Neural cell (in vitro differentiated cells): ENCODE measurements around the gene METTL2B. TPM values are rescaled to one million over a fixed set of nuclear protein-coding genes. Genes with fewer than 3 reads are reported as not detected.

ENCODE experiments used
- H2AFZ ChIP-seq: fragments of 200-600, 300-800 bp; sonication (generic), shearing (Covaris generic); 2 replicates; pipeline ENCODE4 v1.6.0; 2014; ENCODE audit warnings: low read depth, mild to moderate bottlenecking, antibody characterized with exemption, low read length, moderate library complexity
- H3F3A ChIP-seq: fragments of 200-600 bp; shearing (Covaris generic); 2 replicates; pipeline ENCODE4 v1.6.1; 2016; ENCODE audit warnings: mild to moderate bottlenecking, moderate library complexity, mixed read lengths, antibody characterized with exemption, low read length; ENCODE audit not compliant: insufficient read depth, poor library complexity, severe bottlenecking
- H3K27ac ChIP-seq: fragments of 200-600, 300-800 bp; sonication (generic), shearing (Covaris generic); 2 replicates; pipeline ENCODE4 v1.5.1; 2014; ENCODE audit warnings: mild to moderate bottlenecking, low read length, moderate library complexity
- H3K27me3 ChIP-seq: fragments of 300-800, 200-600 bp; sonication (generic), shearing (Covaris generic); 2 replicates; pipeline ENCODE4 v1.6.0; 2014; ENCODE audit warnings: mild to moderate bottlenecking, low read depth, low read length, moderate library complexity; ENCODE audit not compliant: insufficient read depth
- H3K36me3 ChIP-seq: fragments of 300-800, 200-600 bp; sonication (generic), shearing (Covaris generic); 2 replicates; pipeline ENCODE4 v1.5.1; 2014; ENCODE audit warnings: mild to moderate bottlenecking, antibody characterized with exemption, low read length, moderate library complexity; ENCODE audit not compliant: insufficient read depth
- H3K4me2 ChIP-seq: fragments of 300-800, 200-600 bp; sonication (generic), shearing (Covaris generic); 2 replicates; pipeline ENCODE4 v1.6.0; 2014; ENCODE audit warnings: mild to moderate bottlenecking, low read length
- H3K4me3 ChIP-seq: fragments of 300-800, 200-600 bp; sonication (generic), shearing (Covaris generic); 2 replicates; pipeline ENCODE4 v1.5.1; 2014; ENCODE audit warnings: mild to moderate bottlenecking, low read length, moderate library complexity
- H3K79me2 ChIP-seq: fragments of 200-600 bp; shearing (Covaris generic); replicated peaks from 2 replicates; pipeline ENCODE4 v1.6.0; 2014; ENCODE audit warnings: mild to moderate bottlenecking, low read length, moderate library complexity; ENCODE audit not compliant: insufficient read depth
- H3K9ac ChIP-seq: fragments of 300-800, 200-600 bp; sonication (generic), shearing (Covaris generic); 2 replicates; pipeline ENCODE4 v1.6.1; 2016; ENCODE audit warnings: mild to moderate bottlenecking, low read length, mixed read lengths
- H3K9me2 ChIP-seq: fragments of 200-600 bp; shearing (Covaris generic); 2 replicates; pipeline ENCODE4 v1.6.1; 2016; ENCODE audit warnings: mild to moderate bottlenecking, low read length, mixed read lengths; ENCODE audit not compliant: insufficient read depth
- H3K9me3 ChIP-seq: fragments of 200-600, 300-800 bp; sonication (generic), shearing (Covaris generic); 2 replicates; pipeline ENCODE4 v1.6.1; 2016; ENCODE audit warnings: mild to moderate bottlenecking, mixed run types, low read length, moderate library complexity, mixed read lengths
- H4K20me1 ChIP-seq: fragments of 200-600 bp; shearing (Covaris generic); 2 replicates; pipeline ENCODE4 v1.6.1; 2016; ENCODE audit warnings: mild to moderate bottlenecking, mixed run types; ENCODE audit not compliant: insufficient read depth
- CTCF ChIP-seq: fragments of 450-650 bp; IDR thresholded peaks from 2 replicates; pipeline ENCODE4 v1.5.1; 2014; ENCODE audit warnings: antibody characterized with exemption, mild to moderate bottlenecking, moderate library complexity; ENCODE audit not compliant: poor library complexity, severe bottlenecking
- EP300 ChIP-seq: fragments of 450-650 bp; conservative IDR thresholded peaks from 2 replicates; pipeline ENCODE4 v1.6.1; 2014; ENCODE audit warnings: antibody characterized with exemption, mild to moderate bottlenecking, moderate library complexity; ENCODE audit not compliant: poor library complexity, severe bottlenecking
- EZH2 ChIP-seq: fragments of 200-600, 300-800 bp; shearing (Covaris generic), sonication (generic); IDR thresholded peaks from 2 replicates; pipeline ENCODE4 v1.6.1; 2014; ENCODE audit warnings: antibody characterized with exemption, low read length, borderline replicate concordance, mild to moderate bottlenecking; ENCODE audit not compliant: insufficient read depth, poor library complexity, severe bottlenecking
- MXI1 ChIP-seq: fragments of 450-650 bp; conservative IDR thresholded peaks from 2 replicates; pipeline ENCODE4 v1.6.1; 2014; ENCODE audit warnings: antibody characterized with exemption, mild to moderate bottlenecking; ENCODE audit not compliant: poor library complexity, severe bottlenecking
- POLR2AphosphoS5 ChIP-seq: IDR thresholded peaks from 2 replicates; pipeline ENCODE4 v1.6.1; 2012
- RAD21 ChIP-seq: fragments of 450-650 bp; conservative IDR thresholded peaks from 2 replicates; pipeline ENCODE4 v1.6.1; 2014; ENCODE audit warnings: antibody characterized with exemption, mild to moderate bottlenecking, moderate library complexity
- SMC3 ChIP-seq: fragments of 450-650 bp; conservative IDR thresholded peaks from 2 replicates; pipeline ENCODE4 v1.6.1; 2014; ENCODE audit warnings: antibody characterized with exemption, mild to moderate bottlenecking, moderate library complexity; ENCODE audit not compliant: poor library complexity
- TAF1 ChIP-seq: IDR thresholded peaks from 2 replicates; pipeline ENCODE4 v1.6.1; 2012; ENCODE audit warnings: low read depth
- polyA plus RNA-seq: library from polyadenylated mRNA; depleted of rRNA; stranded (reverse); fragments of >200 nt; gene quantifications from 2 replicates; pipeline ENCODE4 v1.2.3, GENCODE V29; 2014
- TF ChIP-seq, protein P1 (sequence below): IDR thresholded peaks from 2 replicates; pipeline ENCODE4 v1.6.1; 2012; ENCODE audit warnings: borderline replicate concordance

The METTL2B gene
- polyA plus RNA-seq, 1 donor from 2014 or later: 43.0 TPM

DNA sequence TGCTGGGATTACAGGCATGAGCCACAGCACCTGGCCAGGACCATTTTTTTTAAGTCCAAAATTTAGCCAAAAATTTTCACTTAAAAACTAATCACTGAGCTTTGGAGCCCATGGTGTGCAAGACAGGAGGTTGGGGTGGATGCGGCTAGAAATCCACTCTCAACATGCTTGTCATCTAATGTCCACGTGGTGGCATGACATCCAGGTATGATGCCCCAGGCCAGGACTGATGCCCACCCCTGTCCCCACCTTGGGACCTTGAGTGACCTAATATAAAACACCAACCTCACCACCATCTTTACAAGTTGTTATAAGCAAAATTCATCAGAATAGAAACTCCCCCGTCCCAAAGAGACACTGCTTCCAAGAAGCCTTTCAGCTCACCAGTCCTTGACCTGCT is 46.3 kb upstream of the METTL2B start:
- no peaks in the 10 kb centered on the region for H3K27me3 ChIP-seq
- H3K9me2 ChIP-seq: no peaks in the 10 kb centered on the region
- H3K27ac ChIP-seq: no peak overlapping the region
- H3F3A ChIP-seq: no peaks in the 10 kb centered on the region
- no peaks in the 10 kb centered on the region for H4K20me1 ChIP-seq
- no peak overlapping the region for H3K9ac ChIP-seq
- no peaks in the 10 kb centered on the region for H3K9me3 ChIP-seq
- no peak overlapping the region for H2AFZ ChIP-seq
- no peaks in the 10 kb centered on the region for H3K79me2 ChIP-seq
- no peak overlapping the region for H3K4me2 ChIP-seq
- H3K4me3 ChIP-seq: no peak overlapping the region
- H3K36me3 ChIP-seq: no peaks in the 10 kb centered on the region
- TF ChIP-seq SMC3 (no peak), CTCF (no peak), POLR2AphosphoS5 (no peak), MXI1 (no peak), TAF1 (no peak), RAD21 (no peak), EZH2 (no peak), EP300 (no peak)
- TF ChIP-seq, protein P1, sequence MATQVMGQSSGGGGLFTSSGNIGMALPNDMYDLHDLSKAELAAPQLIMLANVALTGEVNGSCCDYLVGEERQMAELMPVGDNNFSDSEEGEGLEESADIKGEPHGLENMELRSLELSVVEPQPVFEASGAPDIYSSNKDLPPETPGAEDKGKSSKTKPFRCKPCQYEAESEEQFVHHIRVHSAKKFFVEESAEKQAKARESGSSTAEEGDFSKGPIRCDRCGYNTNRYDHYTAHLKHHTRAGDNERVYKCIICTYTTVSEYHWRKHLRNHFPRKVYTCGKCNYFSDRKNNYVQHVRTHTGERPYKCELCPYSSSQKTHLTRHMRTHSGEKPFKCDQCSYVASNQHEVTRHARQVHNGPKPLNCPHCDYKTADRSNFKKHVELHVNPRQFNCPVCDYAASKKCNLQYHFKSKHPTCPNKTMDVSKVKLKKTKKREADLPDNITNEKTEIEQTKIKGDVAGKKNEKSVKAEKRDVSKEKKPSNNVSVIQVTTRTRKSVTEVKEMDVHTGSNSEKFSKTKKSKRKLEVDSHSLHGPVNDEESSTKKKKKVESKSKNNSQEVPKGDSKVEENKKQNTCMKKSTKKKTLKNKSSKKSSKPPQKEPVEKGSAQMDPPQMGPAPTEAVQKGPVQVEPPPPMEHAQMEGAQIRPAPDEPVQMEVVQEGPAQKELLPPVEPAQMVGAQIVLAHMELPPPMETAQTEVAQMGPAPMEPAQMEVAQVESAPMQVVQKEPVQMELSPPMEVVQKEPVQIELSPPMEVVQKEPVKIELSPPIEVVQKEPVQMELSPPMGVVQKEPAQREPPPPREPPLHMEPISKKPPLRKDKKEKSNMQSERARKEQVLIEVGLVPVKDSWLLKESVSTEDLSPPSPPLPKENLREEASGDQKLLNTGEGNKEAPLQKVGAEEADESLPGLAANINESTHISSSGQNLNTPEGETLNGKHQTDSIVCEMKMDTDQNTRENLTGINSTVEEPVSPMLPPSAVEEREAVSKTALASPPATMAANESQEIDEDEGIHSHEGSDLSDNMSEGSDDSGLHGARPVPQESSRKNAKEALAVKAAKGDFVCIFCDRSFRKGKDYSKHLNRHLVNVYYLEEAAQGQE: no peak

GRCh38 chr7:128431221-128431620 is 45.3 kb upstream of the METTL2B start:
- H3K27ac ChIP-seq: no peak overlapping the region
- H3K9me3 ChIP-seq: no peaks in the 10 kb centered on the region
- no peaks in the 10 kb centered on the region for H3K27me3 ChIP-seq
- H3K79me2 ChIP-seq: no peaks in the 10 kb centered on the region
- H3K36me3 ChIP-seq: no peaks in the 10 kb centered on the region
- no peaks in the 10 kb centered on the region for H3K9me2 ChIP-seq
- no peaks in the 10 kb centered on the region for H3F3A ChIP-seq
- TF ChIP-seq, protein P1: no peak
- no peak for TF ChIP-seq RAD21
- no peak for TF ChIP-seq MXI1
- no peak overlapping the region for H3K4me3 ChIP-seq
- no peaks in the 10 kb centered on the region for H4K20me1 ChIP-seq
- no peak overlapping the region for H2AFZ ChIP-seq
- no peak overlapping the region for H3K4me2 ChIP-seq
- H3K9ac ChIP-seq: no peak overlapping the region
